GM12891 (cell line): ENCODE measurements around the gene PCDHB12.
"Not testable (repeated sequence)": the region's sequence is repeated elsewhere in the genome, so short reads cannot be mapped to it uniquely, and the experiment has no call there.

Experiments
- DNase-seq: peaks from one replicate; pipeline ENCODE4 v3.0.0; 2011; ENCODE audit warnings: low spot score; ENCODE audit not compliant: insufficient read length
- FAIRE-seq: peaks from 2 replicates; lab custom pipeline; 2011; peaks lifted over from hg19 to GRCh38; lab: Jason Lieb, UNC
- PAX5 ChIP-seq: IDR thresholded peaks from 2 replicates; pipeline ENCODE4 v1.6.1; 2011; ENCODE audit warnings: low read length, moderate library complexity, mild to moderate bottlenecking; ENCODE audit not compliant: insufficient read depth, severe bottlenecking
- POLR2A ChIP-seq: IDR thresholded peaks from 2 replicates; pipeline ENCODE4 v1.6.1; 2011; ENCODE audit warnings: low read depth, low read length, control low read depth
- POLR2AphosphoS5 ChIP-seq: IDR thresholded peaks from 2 replicates; pipeline ENCODE4 v1.6.1; 2011; ENCODE audit warnings: low read depth, low read length, control low read depth
- POU2F2 ChIP-seq: IDR thresholded peaks from 2 replicates; pipeline ENCODE4 v1.6.1; 2011; ENCODE audit warnings: low read depth, mild to moderate bottlenecking, control low read depth, low read length, moderate library complexity
- SPI1 ChIP-seq: IDR thresholded peaks from 2 replicates; pipeline ENCODE4 v1.6.1; 2011; ENCODE audit warnings: low read depth, low read length, control low read depth
- TAF1 ChIP-seq: IDR thresholded peaks from 2 replicates; pipeline ENCODE4 v1.6.1; 2011; ENCODE audit warnings: low read depth, low read length, control low read depth

Gene PCDHB12

DNA sequence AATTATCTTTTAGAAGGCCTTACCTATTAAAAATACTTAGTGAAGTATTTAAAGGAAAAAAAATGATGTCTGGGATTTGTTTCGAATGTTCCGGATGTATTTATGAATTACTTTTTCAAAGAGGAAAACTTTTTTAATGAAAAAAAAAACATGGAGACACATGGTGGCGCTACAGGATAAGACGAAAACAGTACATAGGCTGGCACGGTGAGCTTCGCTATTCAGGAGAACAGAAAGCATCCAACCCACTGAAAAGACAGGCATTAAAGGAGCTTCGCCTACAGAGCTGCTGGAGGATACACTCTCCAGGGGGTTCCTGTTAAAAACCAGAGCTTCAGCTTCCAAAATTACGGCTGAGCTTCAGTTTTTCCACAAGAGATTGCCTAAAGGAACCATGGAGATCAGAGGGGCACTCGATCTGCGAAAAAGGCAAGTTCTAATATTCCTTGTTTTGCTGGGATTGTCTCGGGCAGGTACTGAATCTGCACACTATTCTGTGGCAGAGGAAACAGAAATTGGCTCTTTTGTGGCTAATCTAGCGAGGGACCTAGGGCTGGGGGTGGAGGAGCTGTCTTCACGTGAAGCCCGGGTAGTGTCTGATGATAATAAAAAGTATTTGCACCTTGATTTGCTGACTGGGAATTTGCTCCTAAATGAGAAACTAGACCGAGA lies 14.7 kb downstream of the PCDHB12 start, which contains the start of gene PCDHB14:
Gene PCDHB14 (plus strand): TSS at position 232 of the 672 bp plus-strand sequence. CDS start 163 bp downstream, at position 395.
- TF ChIP-seq SPI1, result no peak
- no peak for TF ChIP-seq POLR2AphosphoS5
- TF ChIP-seq PAX5, result no peak
- no peak for TF ChIP-seq POU2F2
- no peak for TF ChIP-seq TAF1
- TF ChIP-seq POLR2A, result no peak
- no peak for DNase-seq
- no peak for FAIRE-seq

DNA sequence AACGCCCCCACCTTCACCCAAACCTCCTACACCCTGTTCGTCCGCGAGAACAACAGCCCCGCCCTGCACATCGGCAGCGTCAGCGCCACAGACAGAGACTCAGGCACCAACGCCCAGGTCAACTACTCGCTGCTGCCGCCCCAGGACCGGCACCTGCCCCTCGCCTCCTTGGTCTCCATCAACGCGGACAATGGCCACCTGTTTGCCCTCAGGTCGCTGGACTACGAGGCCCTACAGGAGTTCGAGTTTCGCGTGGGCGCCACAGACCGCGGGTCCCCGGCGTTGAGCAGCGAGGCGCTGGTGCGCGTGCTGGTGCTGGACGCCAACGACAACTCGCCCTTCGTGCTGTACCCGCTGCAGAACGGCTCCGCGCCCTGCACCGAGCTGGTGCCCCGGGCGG lies 16.3 kb downstream of the PCDHB12 start:
- not testable (repeated sequence) for FAIRE-seq, DNase-seq

DNA sequence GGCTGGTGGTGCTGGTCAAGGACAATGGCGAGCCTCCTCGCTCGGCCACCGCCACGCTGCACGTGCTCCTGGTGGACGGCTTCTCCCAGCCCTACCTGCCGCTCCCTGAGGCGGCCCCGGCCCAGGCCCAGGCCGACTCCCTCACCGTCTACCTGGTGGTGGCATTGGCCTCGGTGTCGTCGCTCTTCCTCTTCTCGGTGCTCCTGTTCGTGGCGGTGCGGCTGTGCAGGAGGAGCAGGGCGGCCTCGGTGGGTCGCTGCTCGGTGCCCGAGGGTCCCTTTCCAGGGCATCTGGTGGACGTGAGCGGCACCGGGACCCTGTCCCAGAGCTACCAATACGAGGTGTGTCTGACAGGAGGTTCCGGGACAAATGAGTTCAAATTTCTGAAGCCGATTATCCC lies 16.9 kb downstream of the PCDHB12 start:
- FAIRE-seq, DNase-seq: not testable (repeated sequence)

DNA sequence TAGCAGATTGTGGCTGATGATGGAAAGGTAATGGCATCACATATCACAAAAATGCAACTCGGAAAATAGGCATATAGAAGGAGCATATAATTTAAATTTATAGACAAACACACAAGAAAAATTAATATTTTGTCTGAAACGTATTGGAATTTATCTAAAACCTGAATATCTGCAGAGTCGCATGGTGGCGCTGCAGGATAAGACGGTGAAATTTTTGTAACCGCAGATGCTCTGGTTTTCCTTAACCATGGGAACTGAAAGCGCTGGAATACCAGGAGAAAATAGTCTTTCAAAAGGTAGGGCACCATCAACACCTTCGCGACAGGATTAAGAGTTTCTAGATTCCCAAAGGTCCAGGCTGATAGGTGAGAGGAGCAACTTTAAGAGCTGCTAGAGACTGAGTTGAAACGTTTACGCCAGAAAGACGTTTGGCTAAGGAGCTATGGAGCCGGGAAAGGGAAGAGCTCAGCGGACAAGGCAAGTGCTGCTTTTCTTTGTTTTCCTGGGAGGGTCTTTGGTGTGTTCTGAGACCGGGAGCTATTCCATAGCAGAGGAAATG lies 25.7 kb downstream of the PCDHB12 start:
- TF ChIP-seq POLR2AphosphoS5 (no peak), TAF1 (no peak), PAX5 (no peak), POU2F2 (no peak), SPI1 (no peak), POLR2A (no peak)
- FAIRE-seq, result no peak
- DNase-seq, result no peak

DNA sequence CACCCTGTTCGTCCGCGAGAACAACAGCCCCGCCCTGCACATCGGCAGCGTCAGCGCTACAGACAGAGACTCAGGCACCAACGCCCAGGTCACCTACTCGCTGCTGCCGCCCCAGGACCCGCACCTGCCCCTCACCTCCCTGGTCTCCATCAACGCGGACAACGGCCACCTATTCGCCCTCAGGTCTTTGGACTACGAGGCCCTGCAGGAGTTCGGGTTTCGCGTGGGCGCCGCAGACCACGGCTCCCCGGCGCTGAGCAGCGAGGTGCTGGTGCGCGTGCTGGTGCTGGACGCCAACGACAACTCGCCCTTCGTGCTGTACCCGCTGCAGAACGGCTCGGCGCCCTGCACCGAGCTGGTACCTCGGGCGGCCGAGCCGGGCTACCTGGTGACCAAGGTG lies 27.4 kb downstream of the PCDHB12 start:
- not testable (repeated sequence) for DNase-seq, FAIRE-seq

DNA sequence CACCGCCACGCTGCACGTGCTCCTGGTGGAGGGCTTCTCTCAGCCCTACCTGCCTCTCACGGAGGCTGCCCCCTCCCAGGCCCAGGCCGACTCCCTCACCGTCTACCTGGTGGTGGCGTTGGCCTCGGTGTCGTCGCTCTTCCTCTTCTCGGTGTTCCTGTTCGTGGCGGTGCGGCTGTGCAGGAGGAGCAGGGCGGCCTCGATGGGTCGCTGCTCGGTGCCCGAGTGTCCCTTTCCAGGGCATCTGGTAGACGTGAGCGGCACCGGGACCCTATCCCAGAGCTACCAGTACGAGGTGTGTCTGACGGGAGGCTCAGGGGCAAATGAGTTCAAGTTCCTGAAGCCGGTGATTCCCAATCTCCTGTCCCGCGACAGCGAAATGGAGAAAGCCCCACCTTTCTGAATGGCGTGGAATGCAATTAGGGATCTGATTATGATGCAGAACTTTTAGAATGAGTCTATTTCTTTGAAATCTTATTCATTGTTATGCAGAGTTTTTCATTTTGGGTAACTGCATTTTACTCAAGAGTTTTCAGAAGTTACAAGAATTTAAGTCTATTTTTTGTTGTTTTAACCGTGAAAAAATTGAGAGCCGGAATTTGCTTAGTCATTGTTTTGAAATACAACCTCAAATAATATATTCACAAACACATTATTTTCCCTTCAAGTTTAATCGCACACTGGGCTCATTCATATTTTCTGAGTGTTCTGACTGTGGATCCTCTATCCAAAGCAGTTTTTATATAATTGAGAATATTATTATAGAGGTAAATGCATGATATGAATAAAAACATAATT lies 28.2 kb downstream of the PCDHB12 start:
- DNase-seq (no peak), FAIRE-seq (no peak)
- TF ChIP-seq PAX5, result no peak
- no peak for TF ChIP-seq SPI1
- TF ChIP-seq POLR2A, result no peak
- no peak for TF ChIP-seq TAF1
- no peak for TF ChIP-seq POU2F2

DNA sequence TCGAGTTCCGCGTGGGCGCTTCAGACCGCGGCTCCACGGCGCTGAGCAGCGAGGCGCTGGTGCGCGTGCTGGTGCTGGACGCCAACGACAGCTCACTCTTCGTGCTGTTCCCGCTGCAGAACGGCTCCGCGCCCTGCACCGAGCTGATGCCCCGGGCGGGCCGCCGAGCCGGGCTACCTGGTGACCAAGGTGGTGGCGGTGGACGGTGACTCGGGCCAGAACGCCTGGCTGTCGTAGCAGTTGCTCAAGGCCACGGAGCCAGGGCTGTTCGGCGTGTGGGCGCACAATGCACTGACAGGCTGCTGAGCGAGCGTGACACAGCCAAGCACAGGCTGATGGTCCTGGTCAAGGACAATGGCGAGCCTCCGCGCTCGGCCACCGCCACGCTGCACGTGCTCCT lies 33.0 kb downstream of the PCDHB12 start:
- TF ChIP-seq POU2F2 (no peak), PAX5 (no peak), POLR2AphosphoS5 (no peak), POLR2A (no peak), TAF1 (no peak), SPI1 (no peak)
- FAIRE-seq (no peak), DNase-seq (no peak)

DNA sequence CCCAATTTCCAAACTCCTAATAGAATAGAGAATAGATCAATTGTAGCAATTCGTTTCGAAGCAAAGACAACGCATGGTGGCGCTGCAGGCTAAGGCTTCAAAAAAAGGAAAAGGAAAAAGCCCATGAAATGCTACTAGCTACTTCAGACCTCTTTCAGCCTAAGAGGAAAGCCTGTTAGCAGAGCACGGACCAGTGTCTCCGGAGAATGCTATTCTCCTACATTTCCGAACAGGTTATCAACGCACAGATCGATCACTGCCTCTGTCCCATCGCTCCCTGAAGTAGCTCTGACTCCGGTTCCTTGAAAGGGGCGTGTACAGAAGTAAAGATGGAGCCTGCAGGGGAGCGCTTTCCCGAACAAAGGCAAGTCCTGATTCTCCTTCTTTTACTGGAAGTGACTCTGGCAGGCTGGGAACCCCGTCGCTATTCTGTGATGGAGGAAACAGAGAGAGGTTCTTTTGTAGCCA lies 36.8 kb downstream of the PCDHB12 start, which contains the start of gene PCDHB15:
Gene PCDHB15 (plus strand): TSS at position 146 of the 468 bp plus-strand sequence. CDS start 184 bp downstream, at position 330.
- TF ChIP-seq POU2F2 (no peak), SPI1 (no peak), TAF1 (no peak), POLR2A (no peak), PAX5 (no peak), POLR2AphosphoS5 (no peak)
- FAIRE-seq (no peak), DNase-seq (no peak)

DNA sequence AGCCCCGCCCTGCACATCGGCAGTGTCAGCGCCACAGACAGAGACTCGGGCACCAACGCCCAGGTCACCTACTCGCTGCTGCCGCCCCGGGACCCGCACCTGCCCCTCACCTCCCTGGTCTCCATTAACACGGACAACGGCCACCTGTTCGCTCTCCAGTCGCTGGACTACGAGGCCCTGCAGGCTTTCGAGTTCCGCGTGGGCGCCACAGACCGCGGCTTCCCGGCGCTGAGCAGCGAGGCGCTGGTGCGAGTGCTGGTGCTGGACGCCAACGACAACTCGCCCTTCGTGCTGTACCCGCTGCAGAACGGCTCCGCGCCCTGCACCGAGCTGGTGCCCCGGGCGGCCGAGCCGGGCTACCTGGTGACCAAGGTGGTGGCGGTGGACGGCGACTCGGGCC lies 38.5 kb downstream of the PCDHB12 start:
- DNase-seq, FAIRE-seq: not testable (repeated sequence)

DNA sequence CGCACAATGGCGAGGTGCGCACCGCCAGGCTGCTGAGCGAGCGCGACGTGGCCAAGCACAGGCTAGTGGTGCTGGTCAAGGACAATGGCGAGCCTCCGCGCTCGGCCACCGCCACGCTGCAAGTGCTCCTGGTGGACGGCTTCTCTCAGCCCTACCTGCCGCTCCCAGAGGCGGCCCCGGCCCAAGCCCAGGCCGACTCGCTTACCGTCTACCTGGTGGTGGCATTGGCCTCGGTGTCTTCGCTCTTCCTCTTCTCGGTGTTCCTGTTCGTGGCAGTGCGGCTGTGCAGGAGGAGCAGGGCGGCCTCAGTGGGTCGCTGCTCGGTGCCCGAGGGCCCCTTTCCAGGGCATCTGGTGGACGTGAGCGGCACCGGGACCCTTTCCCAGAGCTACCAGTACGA lies 38.9 kb downstream of the PCDHB12 start:
- not testable (repeated sequence) for DNase-seq, FAIRE-seq

DNA sequence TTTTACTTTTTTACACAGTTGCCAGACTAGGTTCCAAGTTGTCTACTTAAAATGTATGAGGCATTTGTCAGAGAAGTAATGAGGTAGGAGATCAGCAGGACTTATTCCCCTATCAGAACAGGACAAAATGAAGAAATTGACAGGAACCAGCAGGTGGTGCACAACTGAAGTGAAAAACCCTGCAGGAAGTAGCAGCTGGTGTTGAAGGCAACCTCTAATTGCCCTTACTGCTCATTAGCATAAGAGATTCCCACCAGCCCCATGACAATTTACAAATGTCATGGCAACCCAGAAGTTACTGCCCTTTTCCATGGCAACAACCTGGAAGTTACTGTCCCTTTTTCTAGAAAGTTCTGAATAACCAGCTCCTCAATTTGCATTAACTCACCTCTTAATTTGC lies 42.1 kb downstream of the PCDHB12 start:
- DNase-seq (no peak), FAIRE-seq (no peak)
- TF ChIP-seq POU2F2 (no peak), POLR2AphosphoS5 (no peak), SPI1 (no peak), POLR2A (no peak), PAX5 (no peak), TAF1 (no peak)
